Heart left ventricle (tissue), 16 donors: ENCODE results near the gene NEDD4L. TPM values are rescaled to one million over a fixed set of nuclear protein-coding genes. Genes with fewer than 3 reads are reported as not detected.

ENCODE experiments used
- ATAC-seq, 4 donors: fragments of 200-7000 bp; cut with Tn5 transposase; one replicate each; pipeline ENCODE4 v1.9.1; 2020 to 2022; ENCODE audit warnings: moderate library complexity in 4 of 4, mild to moderate bottlenecking in 3 of 4, moderate number of reproducible peaks in 1 of 4
- DNase-seq, 5 donors: peaks; one replicate each; pipeline ENCODE4 v3.0.0-alpha.2; 2020
- H3K27ac ChIP-seq, 12 donors: fragments of 200-600 bp; sonication (generic) in 4 of 12; one replicate each; pipeline versions ENCODE4 v1.5.0 to v1.8.0; 2016 to 2022; ENCODE audit warnings: mild to moderate bottlenecking in 2 of 12
- H3K27me3 ChIP-seq, 9 donors: fragments of 200-600 bp; sonication (generic) in 2 of 9; one replicate each; pipeline versions ENCODE4 v1.5.1 to v1.8.0; 2016 to 2022; ENCODE audit warnings: mild to moderate bottlenecking in 3 of 9
- H3K36me3 ChIP-seq, 9 donors: fragments of 200-600 bp; sonication (generic) in 2 of 9; one replicate each; pipeline versions ENCODE4 v1.5.0 to v1.8.0; 2018 to 2022; ENCODE audit warnings: mild to moderate bottlenecking in 2 of 9
- H3K4me1 ChIP-seq, 12 donors: fragments of 200-600 bp; sonication (generic) in 4 of 12; one replicate each; pipeline versions ENCODE4 v1.5.0 to v1.8.0; 2016 to 2022; ENCODE audit warnings: mild to moderate bottlenecking in 3 of 12
- H3K4me3 ChIP-seq, 12 donors: fragments of 200-600 bp; sonication (generic) in 4 of 12; one replicate each; pipeline versions ENCODE4 v1.5.0 to v1.8.0; 2017 to 2022; ENCODE audit warnings: mild to moderate bottlenecking in 9 of 12, moderate library complexity in 4 of 12
- H3K9me3 ChIP-seq, 12 donors: fragments of 200-600 bp; sonication (generic) in 4 of 12; one replicate each; pipeline versions ENCODE4 v1.5.0 to v1.8.0; 2016 to 2022; ENCODE audit warnings: mild to moderate bottlenecking in 1 of 12
- CTCF ChIP-seq, 12 donors: fragments of 200-600 bp; sonication (generic) in 4 of 12; IDR thresholded peaks; one replicate each; pipeline versions ENCODE4 v1.5.0 to v1.8.0; 2018 to 2022; ENCODE audit warnings: antibody characterized with exemption in 12 of 12, mild to moderate bottlenecking in 5 of 12
- POLR2A ChIP-seq, 2 donors: fragments of 450-650 bp; IDR thresholded peaks; one replicate each; pipeline ENCODE4 v1.6.1; 2017; ENCODE audit warnings: antibody characterized with exemption in 2 of 2, mild to moderate bottlenecking in 2 of 2, moderate library complexity in 2 of 2
- WGBS, 4 donors: extraction: QIAGEN DNeasy Blood & Tissue Kit in 2 of 4; methylation state at CpG; one replicate each; pipeline versions ENCODE4 v1.1.5 to v1.1.7; 2013 to 2018; 5-methylcytosine and 5-hydroxymethylcytosine counted together
- intact Hi-C, 10 donors: fragments of 100-400 bp; cut with DNase I; formaldehyde crosslinking; loops; one replicate each; pipeline versions ENCODE4 v1.11.1 to v1.14.2; 2022
- polyA plus RNA-seq, 2 donors: library from polyadenylated mRNA; stranded (reverse); fragments of 200-250 nt; gene quantifications; one replicate each; pipeline ENCODE4 v1.2.3, GENCODE V29; 2013
- total RNA-seq, 9 donors: library from RNA; depleted of rRNA in 2 of 9; stranded (reverse); fragments of >200 nt in 2 of 9; fragmentation: NEBNext Ultra II Directional in 3 of 9; extraction: Animal tissue kit (Norgen Biotek cat#: 25700) in 3 of 9; gene quantifications; one replicate each; pipeline versions ENCODE4 v1.1.0 to v1.2.4, GENCODE V29; 2016 to 2023
- donor health status: ischemic (EF 13 %, LVEDD 7.1; RV severe dilation, severe dysfunction).
- donor health status: healthy with polysubstance abuse.
- donor health status: DM: no; HTN: yes; CAD: no.
- donor health status: DM: no; HTN: no; CAD: no.
- donor health status: ischemic (EF 25% LVEDD 6.9; RV normal size, moderate dysfunction).
- donor health status: ischemic (EF 25% LVEDD 5.7; RV mildly dilated, moderate dysfunction).
- donor health status: healthy.
- donor health status: DM: yes; HTN: yes; CAD: no.
- donor health status: ischemic (EF 35%, LVEDD 5.7; RV mildly dilated, moderate dysfunction).
- donor health status: nonischemic (EF 11% LVEDD 7.7; RV severe dilation, severe dysfunction).
- donor health status: DM: yes; HTN: yes; CAD: no.
- donor health status: PGD.
- donor health status: ischemic (EF 29% LVEDD 5.4; RV normal size, mild dysfunction).
- donor health status: nonischemic (EF 23%, LVEDD 6.1; RV moderate dilation, normal function).

NEDD4L gene
- total and polyA plus RNA-seq, 11 donors = 14.7 to 64.1 (median 51.7) TPM

- TF ChIP-seq CTCF (IDR thresholded peaks at IDR 0.05) (no peak), POLR2A (IDR thresholded peaks at IDR 0.05) (no peak)
- no peak overlapping the region for H3K27ac ChIP-seq
- WGBS, 4 donors = 78 to 82% (median 79%) methylated on average over 15 of the region's 15 CpGs
- no peaks in the 10 kb centered on the region for H3K27me3 ChIP-seq
- peak in 1 of 4 donors; percentile 7 for ATAC-seq
- intact Hi-C loops = loop anchor here in 6 of 10 donors (5.0 to 10.0 kb wide), 8 partner anchors 72 to 282 kb away; partner anchors contain the start of gene NEDD4L (in 5 of the 6)
- DNase-seq = no peak
- peaks cover 0 to 46% (median 18%) of the 10 kb centered on the region in 9 donors for H3K36me3 ChIP-seq
- H3K9me3 ChIP-seq = no peaks in the 10 kb centered on the region
- H3K4me1 ChIP-seq = peaks cover 0 to 17% (median 9%) of the 10 kb centered on the region in 12 donors
- H3K4me3 ChIP-seq = no peak overlapping the region
Observed at GRCh38 chr18:58323866-58324762, 280.1 kb downstream of the NEDD4L start.

GRCh38 chr18:58324824-58325480, 280.9 kb downstream of the NEDD4L start:
- Histone ChIP-seq H3K36me3 (peaks cover 0 to 54% (median 26%) of the 10 kb centered on the region in 9 donors), H3K4me3 (no peak overlapping the region), H3K4me1 (peaks cover 0 to 12% (median 9%) of the 10 kb centered on the region in 12 donors), H3K9me3 (no peaks in the 10 kb centered on the region), H3K27ac (no peak overlapping the region), H3K27me3 (no peaks in the 10 kb centered on the region)
- intact Hi-C loops = loop anchor here in 7 of 10 donors (5.0 to 10.0 kb wide), 9 partner anchors 73 to 293 kb away; partner anchors contain the start of gene NEDD4L (in 5 of the 7)
- ATAC-seq (no peak), DNase-seq (no peak)
- 89 to 92% (median 91%) methylated on average over 16 of the region's 16 CpGs for WGBS, 4 donors
- TF ChIP-seq CTCF (IDR thresholded peaks at IDR 0.05) = no peak
- no peak for TF ChIP-seq POLR2A (IDR thresholded peaks at IDR 0.05)

GRCh38 chr18:58325494-58325893, 281.5 kb downstream of the NEDD4L start:
- WGBS, 4 donors = 91 to 93% (median 91%) methylated on average over 2 of the region's 2 CpGs
- H3K27me3 ChIP-seq = no peaks in the 10 kb centered on the region
- H3K9me3 ChIP-seq = no peaks in the 10 kb centered on the region
- ATAC-seq (no peak), DNase-seq (no peak)
- H3K4me1 ChIP-seq = peaks cover 0 to 12% (median 9%) of the 10 kb centered on the region in 12 donors
- H3K4me3 ChIP-seq = no peak overlapping the region
- H3K27ac ChIP-seq = no peak overlapping the region
- intact Hi-C loops = loop anchor here in 5 of 10 donors (5.0 to 10.0 kb wide), 5 partner anchors 143 to 293 kb away; partner anchors contain the start of gene NEDD4L (in 2 of the 5)
- H3K36me3 ChIP-seq = peaks cover 0 to 60% (median 31%) of the 10 kb centered on the region in 9 donors
- TF ChIP-seq CTCF (IDR thresholded peaks at IDR 0.05) (no peak), POLR2A (IDR thresholded peaks at IDR 0.05) (no peak)

GRCh38 chr18:58334061-58334460, 290.0 kb downstream of the NEDD4L start:
- intact Hi-C loops = loop anchor here in 1 of 10 donors (10.0 kb wide), 1 partner anchor 289 kb away; the partner anchor contains the start of gene NEDD4L
- Histone ChIP-seq H3K4me1 (peaks cover 0 to 25% (median 9%) of the 10 kb centered on the region in 12 donors), H3K27me3 (no peaks in the 10 kb centered on the region), H3K36me3 (peaks cover 0 to 70% (median 24%) of the 10 kb centered on the region in 9 donors), H3K9me3 (no peaks in the 10 kb centered on the region), H3K4me3 (no peak overlapping the region), H3K27ac (no peak overlapping the region)
- ATAC-seq (no peak), DNase-seq (no peak)
- 82 to 88% (median 86%) methylated on average over 2 of the region's 2 CpGs for WGBS, 4 donors
- TF ChIP-seq POLR2A (IDR thresholded peaks at IDR 0.05) (no peak), CTCF (IDR thresholded peaks at IDR 0.05) (no peak)
